ENCODE measurements around the gene ATP8B1. TPM values are rescaled to one million over a fixed set of nuclear protein-coding genes. Genes with fewer than 3 reads are reported as not detected.

The ATP8B1 gene
- total RNA-seq, 1 donor from 2014 or later: 9.3 TPM

GRCh38 chr18:57698571-57699276 lies 104.4 kb downstream of the ATP8B1 start:
- DNase-seq (ENCODE audit: low spot score): no peak
- intact Hi-C loops (cut with DNase I): no loop called here

- no peak for DNase-seq (ENCODE audit: low spot score)
- intact Hi-C loops (cut with DNase I): no loop called here
Measured at GRCh38 chr18:57697426-57697825, 105.7 kb downstream of the ATP8B1 start.

- intact Hi-C loops (cut with DNase I): no loop called here
- no peak for DNase-seq (ENCODE audit: low spot score)
Measured at GRCh38 chr18:57696271-57696670, 106.8 kb downstream of the ATP8B1 start.

GRCh38 chr18:57691363-57691762 lies 111.8 kb downstream of the ATP8B1 start:
- intact Hi-C loops (cut with DNase I): no loop called here
- DNase-seq (ENCODE audit: low spot score): no peak

GRCh38 chr18:57687970-57688369 lies 115.1 kb downstream of the ATP8B1 start:
- DNase-seq (ENCODE audit: low spot score): no peak

GRCh38 chr18:57683470-57683869 lies 119.6 kb downstream of the ATP8B1 start:
- intact Hi-C loops (cut with DNase I): no loop called here
- DNase-seq (ENCODE audit: low spot score): no peak

More at GRCh38 chr18:57687970-57688369, 115.1 kb downstream of the ATP8B1 start:
- intact Hi-C loops (cut with DNase I): no loop called here

- intact Hi-C loops (cut with DNase I): no loop called here
- DNase-seq (ENCODE audit: low spot score): no peak
Measured at GRCh38 chr18:57677262-57678211, 125.6 kb downstream of the ATP8B1 start.

GRCh38 chr18:57674891-57675290 lies 128.2 kb downstream of the ATP8B1 start:
- no peak for DNase-seq (ENCODE audit: low spot score)

GRCh38 chr18:57670046-57670445 lies 133.1 kb downstream of the ATP8B1 start:
- DNase-seq (ENCODE audit: low spot score): no peak
- intact Hi-C loops (cut with DNase I): no loop called here

More at GRCh38 chr18:57674891-57675290, 128.2 kb downstream of the ATP8B1 start:
- intact Hi-C loops (cut with DNase I): no loop called here

- intact Hi-C loops (cut with DNase I): loop anchor here (10.0 kb wide), 1 partner anchor 137 kb away; the partner anchor contains the start of gene ATP8B1
- no peak for DNase-seq (ENCODE audit: low spot score)
Measured at GRCh38 chr18:57668021-57668420, 135.1 kb downstream of the ATP8B1 start.

GRCh38 chr18:57666818-57667497 lies 136.2 kb downstream of the ATP8B1 start:
- intact Hi-C loops (cut with DNase I): loop anchor here (10.0 kb wide), 1 partner anchor 138 kb away; the partner anchor contains the start of gene ATP8B1
- no peak for DNase-seq (ENCODE audit: low spot score)

GRCh38 chr18:57664568-57665165 lies 138.4 kb downstream of the ATP8B1 start:
- DNase-seq (ENCODE audit: low spot score): no peak

GRCh38 chr18:57660961-57661360 lies 142.2 kb downstream of the ATP8B1 start:
- DNase-seq (ENCODE audit: low spot score): no peak
- intact Hi-C loops (cut with DNase I): loop anchor here (10.0 kb wide), 1 partner anchor 144 kb away; the partner anchor contains the start of gene ATP8B1

More at GRCh38 chr18:57664568-57665165, 138.4 kb downstream of the ATP8B1 start:
- intact Hi-C loops (cut with DNase I): loop anchor here (10.0 kb wide), 1 partner anchor 140 kb away; the partner anchor contains the start of gene ATP8B1

GRCh38 chr18:57659460-57660102 lies 143.5 kb downstream of the ATP8B1 start:
- intact Hi-C loops (cut with DNase I): loop anchor here (10.0 kb wide), 1 partner anchor 145 kb away; the partner anchor contains the start of gene ATP8B1
- DNase-seq (ENCODE audit: low spot score): no peak

- DNase-seq (ENCODE audit: low spot score): no peak
- intact Hi-C loops (cut with DNase I): no loop called here
Measured at GRCh38 chr18:57657542-57657941, 145.6 kb downstream of the ATP8B1 start.

- intact Hi-C loops (cut with DNase I): no loop called here
- no peak for DNase-seq (ENCODE audit: low spot score)
Measured at GRCh38 chr18:57655740-57656139, 147.4 kb downstream of the ATP8B1 start.

- no peak for DNase-seq (ENCODE audit: low spot score)
- intact Hi-C loops (cut with DNase I): no loop called here
Measured at GRCh38 chr18:57651914-57652313, 151.2 kb downstream of the ATP8B1 start.

- intact Hi-C loops (cut with DNase I): no loop called here
- DNase-seq (ENCODE audit: low spot score): no peak
Measured at GRCh38 chr18:57649556-57650500, 153.3 kb downstream of the ATP8B1 start.
